ENCODE measurements around the gene FGF18.

- no peak for TF ChIP-seq CTCF (IDR thresholded peaks at IDR 0.05; ENCODE audit: poor library complexity)
- TF ChIP-seq EZH2 (IDR thresholded peaks at IDR 0.05; ENCODE audit: borderline replicate concordance): no peak
- TF ChIP-seq EZH2phosphoT487 (IDR thresholded peaks at IDR 0.05; ENCODE audit: low read depth, severe bottlenecking, unreplicated experiment): no peak
Measured at GRCh38 chr5:171486613-171487012, 67.2 kb downstream of the FGF18 start.

All from hepatocyte (in vitro differentiated cells).